Brain microvascular endothelial cell (primary cell): ENCODE data around the gene ATP2B3.

Source experiments
- DNase-seq: peaks from one replicate; pipeline ENCODE4 v3.0.0-alpha.2; 2020
- H3K27ac ChIP-seq: fragments of 250-450 bp; sonication (Bioruptor Pico); 2 replicates; pipeline ENCODE4 v1.5.1; 2020; ENCODE audit warnings: mild to moderate bottlenecking, moderate library complexity
- H3K27me3 ChIP-seq: fragments of 250-450 bp; sonication (Bioruptor Pico); replicated peaks from 2 replicates; pipeline ENCODE4 v1.5.1; 2020; ENCODE audit warnings: mild to moderate bottlenecking
- H3K36me3 ChIP-seq: fragments of 250-450 bp; sonication (Bioruptor Pico); replicated peaks from 2 replicates; pipeline ENCODE4 v1.5.1; 2020; ENCODE audit warnings: mild to moderate bottlenecking
- H3K4me3 ChIP-seq: 2 replicates; pipeline ENCODE4 v1.5.1; 2011; ENCODE audit warnings: low read depth, mild to moderate bottlenecking, control low read depth, low read length, moderate library complexity
- CTCF ChIP-seq: IDR thresholded peaks from 2 replicates; pipeline ENCODE4 v1.5.1; 2011; ENCODE audit warnings: low read depth, mild to moderate bottlenecking, moderate library complexity, low read length, control low read depth, inconsistent platforms; ENCODE audit errors: missing control alignments
- in situ Hi-C: cut with HindIII; loops from 2 replicates; pipeline ENCODE4 v1.10.0; 2017; ENCODE audit warnings: low sequenced_read_pairs, low pct_ligation_motif_present

ATP2B3 gene

GRCh38 chrX:153626863-153627674 lies 109.6 kb downstream of the ATP2B3 start:
- Histone ChIP-seq H3K36me3 (no peaks in the 10 kb centered on the region), H3K27ac (no peak overlapping the region), H3K4me3 (no peak overlapping the region), H3K27me3 (no peaks in the 10 kb centered on the region)
- no peak for DNase-seq
- no peak for TF ChIP-seq CTCF
- in situ Hi-C loops = no loop called here

GRCh38 chrX:153627675-153628111 lies 110.3 kb downstream of the ATP2B3 start:
- Histone ChIP-seq H3K4me3 (no peak overlapping the region), H3K36me3 (no peaks in the 10 kb centered on the region), H3K27me3 (no peaks in the 10 kb centered on the region), H3K27ac (no peak overlapping the region)
- TF ChIP-seq CTCF = no peak
- no peak for DNase-seq
- in situ Hi-C loops = no loop called here

- Histone ChIP-seq H3K27me3 (no peaks in the 10 kb centered on the region), H3K27ac (no peak overlapping the region), H3K36me3 (no peaks in the 10 kb centered on the region), H3K4me3 (no peak overlapping the region)
- no peak for TF ChIP-seq CTCF
- in situ Hi-C loops = no loop called here
- DNase-seq = no peak
These were observed 110.7 kb downstream of the ATP2B3 start for GRCh38 chrX:153628129-153628528.

GRCh38 chrX:153628665-153629064 lies 111.2 kb downstream of the ATP2B3 start:
- Histone ChIP-seq H3K27me3 (no peaks in the 10 kb centered on the region), H3K36me3 (no peaks in the 10 kb centered on the region), H3K4me3 (no peak overlapping the region), H3K27ac (no peak overlapping the region)
- DNase-seq = no peak
- in situ Hi-C loops = no loop called here
- TF ChIP-seq CTCF = no peak

- in situ Hi-C loops = no loop called here
These were observed 113.9 kb downstream of the ATP2B3 start for GRCh38 chrX:153631346-153631745.

More at GRCh38 chrX:153631346-153631745, 113.9 kb downstream of the ATP2B3 start:
- no peak for TF ChIP-seq CTCF
- DNase-seq = no peak
- H3K36me3 ChIP-seq = no peaks in the 10 kb centered on the region
- H3K4me3 ChIP-seq = no peak overlapping the region
- H3K27ac ChIP-seq = no peak overlapping the region
- H3K27me3 ChIP-seq = no peaks in the 10 kb centered on the region
